Ectodermal cell (in vitro differentiated cells): ENCODE results near the gene AHRR.

Source experiments
- H3K27ac ChIP-seq: 2 replicates; pipeline ENCODE4 v1.7.0; 2013; ENCODE audit warnings: mild to moderate bottlenecking, low read depth, low read length; ENCODE audit not compliant: insufficient read depth, poor library complexity, severe bottlenecking
- H3K27me3 ChIP-seq: 2 replicates; pipeline ENCODE4 v1.7.0; 2013; ENCODE audit warnings: mild to moderate bottlenecking, low read length; ENCODE audit not compliant: insufficient read depth, control insufficient read depth, poor library complexity, severe bottlenecking
- H3K36me3 ChIP-seq: one replicate; pipeline ENCODE4 v1.7.0; 2013; ENCODE audit warnings: low read length; ENCODE audit not compliant: control insufficient read depth, insufficient read depth
- H3K4me1 ChIP-seq: one replicate; pipeline ENCODE4 v1.7.0; 2013; ENCODE audit warnings: low read length; ENCODE audit not compliant: control insufficient read depth, insufficient read depth
- H3K4me3 ChIP-seq: 2 replicates; pipeline ENCODE4 v1.7.0; 2013; ENCODE audit warnings: low read depth, low read length, control low read depth; ENCODE audit not compliant: insufficient read depth
- H3K9me3 ChIP-seq: 2 replicates; pipeline ENCODE4 v1.7.0; 2013; ENCODE audit warnings: mild to moderate bottlenecking, low read length, moderate library complexity; ENCODE audit not compliant: control insufficient read depth
- WGBS, 2 experiments: methylation state at CpG; one replicate each; pipeline ENCODE4 v1.1.7; 2013; ENCODE audit warnings: missing lambda C conversion rate in 2 of 2; 5-methylcytosine and 5-hydroxymethylcytosine counted together

The AHRR gene

GRCh38 chr5:432928-433791 is 111.6 kb downstream of the AHRR start:
- H3K36me3 ChIP-seq = no peaks in the 10 kb centered on the region
- H3K4me1 ChIP-seq = no peaks in the 10 kb centered on the region
- H3K27ac ChIP-seq = no peak overlapping the region
- 90% methylated on average over 23 of the region's 23 CpGs for WGBS, 2 experiments
- H3K27me3 ChIP-seq = no peaks in the 10 kb centered on the region
- no peaks in the 10 kb centered on the region for H3K9me3 ChIP-seq
- H3K4me3 ChIP-seq = no peak overlapping the region

GRCh38 chr5:433836-434235 is 112.3 kb downstream of the AHRR start:
- 86 to 89% methylated on average over 16 of the region's 16 CpGs for WGBS, 2 experiments
- Histone ChIP-seq H3K27me3 (no peaks in the 10 kb centered on the region), H3K4me3 (no peak overlapping the region), H3K4me1 (no peaks in the 10 kb centered on the region), H3K27ac (no peak overlapping the region), H3K9me3 (no peaks in the 10 kb centered on the region), H3K36me3 (no peaks in the 10 kb centered on the region)

DNA sequence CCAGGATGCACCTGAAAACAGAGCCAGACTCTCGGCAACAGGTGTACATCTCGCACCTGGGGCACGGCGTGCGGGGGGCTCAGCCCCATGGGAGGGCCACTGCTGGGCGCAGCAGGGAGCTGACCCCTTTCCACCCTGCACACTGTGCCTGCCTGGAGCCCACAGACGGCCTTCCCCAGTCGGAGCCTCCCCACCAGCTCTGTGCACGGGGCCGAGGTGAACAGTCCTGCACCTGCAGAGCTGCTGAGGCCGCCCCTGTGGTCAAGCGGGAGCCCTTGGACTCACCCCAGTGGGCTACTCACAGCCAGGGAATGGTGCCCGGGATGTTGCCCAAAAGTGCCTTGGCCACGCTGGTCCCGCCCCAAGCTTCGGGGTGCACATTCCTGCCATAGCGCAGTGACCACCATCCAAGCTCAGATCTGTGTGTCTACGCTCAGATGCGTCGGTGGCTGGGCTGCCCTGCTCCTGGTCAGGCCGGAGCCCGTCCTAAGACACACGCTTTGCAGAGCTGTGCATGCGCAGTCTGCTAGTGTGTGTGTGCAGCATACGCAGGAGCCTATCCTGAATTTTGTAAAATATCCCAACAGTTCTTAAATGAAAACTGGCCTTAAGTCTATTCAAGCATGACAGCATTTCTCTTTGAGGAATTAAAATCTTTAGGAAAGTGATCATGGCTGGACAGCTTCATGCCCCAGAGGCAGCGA is 113.1 kb downstream of the AHRR start:
- Histone ChIP-seq H3K4me1 (no peaks in the 10 kb centered on the region), H3K9me3 (no peaks in the 10 kb centered on the region), H3K27ac (no peak overlapping the region), H3K36me3 (no peaks in the 10 kb centered on the region), H3K27me3 (no peaks in the 10 kb centered on the region), H3K4me3 (no peak overlapping the region)
- 92 to 94% methylated on average over 26 of the region's 26 CpGs for WGBS, 2 experiments

- Histone ChIP-seq H3K36me3 (no peaks in the 10 kb centered on the region), H3K4me3 (no peak overlapping the region), H3K9me3 (no peaks in the 10 kb centered on the region), H3K27me3 (no peaks in the 10 kb centered on the region), H3K4me1 (no peaks in the 10 kb centered on the region), H3K27ac (no peak overlapping the region)
- 90% methylated on average over 27 of the region's 27 CpGs for WGBS, 2 experiments
Measured at GRCh38 chr5:435156-435790, 113.8 kb downstream of the AHRR start.

- no peaks in the 10 kb centered on the region for H3K4me1 ChIP-seq
- no peaks in the 10 kb centered on the region for H3K9me3 ChIP-seq
- no peak overlapping the region for H3K27ac ChIP-seq
- H3K36me3 ChIP-seq = no peaks in the 10 kb centered on the region
- H3K27me3 ChIP-seq = no peaks in the 10 kb centered on the region
- no peak overlapping the region for H3K4me3 ChIP-seq
- WGBS, 2 experiments = 86% methylated on average over 18 of the region's 18 CpGs
Measured at GRCh38 chr5:435961-436640, 114.6 kb downstream of the AHRR start.

DNA sequence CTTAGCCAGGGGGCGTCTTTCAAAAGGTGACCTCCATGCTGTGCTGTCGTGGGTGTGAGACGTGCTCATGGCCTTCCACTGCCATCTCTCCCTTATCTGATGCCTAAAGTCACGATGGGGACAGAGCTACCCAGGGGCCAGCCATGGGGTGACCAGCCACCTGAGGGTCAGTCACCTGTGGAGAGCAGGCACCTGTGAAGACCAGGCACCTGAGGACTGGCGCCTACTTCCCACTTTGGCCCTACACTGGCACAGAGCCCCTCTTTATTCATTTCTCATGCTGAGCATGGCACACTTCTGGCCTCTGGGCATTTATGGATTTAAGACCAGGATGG is 115.1 kb downstream of the AHRR start:
- no peak overlapping the region for H3K4me3 ChIP-seq
- no peaks in the 10 kb centered on the region for H3K27me3 ChIP-seq
- H3K36me3 ChIP-seq = no peaks in the 10 kb centered on the region
- no peaks in the 10 kb centered on the region for H3K4me1 ChIP-seq
- 71 to 75% methylated on average over 5 of the region's 5 CpGs for WGBS, 2 experiments
- no peaks in the 10 kb centered on the region for H3K9me3 ChIP-seq
- no peak overlapping the region for H3K27ac ChIP-seq

DNA sequence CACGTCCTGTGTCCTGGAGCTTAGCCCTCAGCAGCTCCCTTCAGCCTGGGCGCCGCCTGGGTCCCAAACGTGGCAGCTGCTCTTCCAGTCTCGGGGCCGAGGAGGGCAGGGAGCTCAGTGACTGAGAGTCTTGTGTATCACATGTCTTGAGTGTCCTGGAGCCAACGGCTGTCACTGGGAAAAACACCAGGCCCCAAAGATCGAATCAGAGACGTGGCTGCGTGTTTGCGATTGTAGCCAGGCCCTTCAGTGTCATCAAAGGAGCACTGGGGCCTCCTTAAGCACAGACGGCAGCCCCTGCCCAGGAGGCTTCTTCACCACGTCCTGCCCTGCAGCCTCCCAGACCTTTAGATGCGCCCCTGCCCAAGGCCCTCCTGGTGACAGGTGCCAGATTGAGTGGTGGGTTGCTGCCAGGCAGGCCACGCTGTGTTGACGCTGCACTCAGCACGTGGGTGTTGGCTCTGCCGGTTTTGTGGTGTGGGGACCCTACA is 115.8 kb downstream of the AHRR start:
- Histone ChIP-seq H3K27me3 (no peaks in the 10 kb centered on the region), H3K27ac (no peak overlapping the region), H3K36me3 (no peaks in the 10 kb centered on the region), H3K4me3 (no peak overlapping the region), H3K4me1 (peaks cover 6% of the 10 kb centered on the region), H3K9me3 (no peaks in the 10 kb centered on the region)
- WGBS, 2 experiments = 89 to 93% methylated on average over 18 of the region's 18 CpGs

DNA sequence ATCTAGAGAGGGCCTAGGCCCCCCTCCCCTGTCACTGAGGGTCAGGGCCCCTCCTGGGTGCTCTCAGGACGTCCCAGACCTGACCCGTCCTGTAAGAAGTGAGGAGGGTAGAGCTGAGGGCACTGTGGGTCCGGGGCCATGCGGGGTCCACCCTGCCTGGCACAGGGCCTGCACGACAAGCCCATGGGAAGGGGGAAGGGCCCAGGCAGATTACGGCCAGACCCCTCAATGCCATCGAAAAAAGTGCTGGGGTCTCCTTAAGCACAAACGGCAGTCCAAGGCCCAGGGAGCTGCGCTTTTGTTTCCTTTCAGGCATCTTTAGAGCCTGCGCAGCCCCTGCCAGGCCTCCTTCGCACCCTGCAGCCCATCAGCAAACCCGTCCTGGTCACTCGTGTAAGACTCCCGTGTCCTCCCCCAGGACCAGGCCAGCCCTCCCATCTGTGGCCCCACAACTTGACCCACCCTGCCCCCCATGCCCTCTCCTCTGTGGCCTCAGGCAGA is 117.0 kb downstream of the AHRR start:
- H3K27ac ChIP-seq = no peak overlapping the region
- no peak overlapping the region for H3K4me3 ChIP-seq
- no peaks in the 10 kb centered on the region for H3K9me3 ChIP-seq
- H3K27me3 ChIP-seq = no peaks in the 10 kb centered on the region
- H3K4me1 ChIP-seq = peaks cover 7% of the 10 kb centered on the region
- no peaks in the 10 kb centered on the region for H3K36me3 ChIP-seq
- WGBS, 2 experiments = 88% methylated on average over 14 of the region's 14 CpGs

GRCh38 chr5:439181-439580 is 117.7 kb downstream of the AHRR start:
- no peaks in the 10 kb centered on the region for H3K36me3 ChIP-seq
- peaks cover 13% of the 10 kb centered on the region for H3K4me1 ChIP-seq
- no peaks in the 10 kb centered on the region for H3K9me3 ChIP-seq
- no peak overlapping the region for H3K27ac ChIP-seq
- no peak overlapping the region for H3K4me3 ChIP-seq
- H3K27me3 ChIP-seq = no peaks in the 10 kb centered on the region
- 92% methylated on average over 8 of the region's 8 CpGs for WGBS, 2 experiments
